OCI-LY7 (cell line): ENCODE data around the gene GALNT7. TPM values are rescaled to one million over a fixed set of nuclear protein-coding genes. Genes with fewer than 3 reads are reported as not detected.
A peak's percentile ranks its signal among the peaks of the same experiment; 100 is the strongest.

Experiments
- BruUV-seq: library from RNA; stranded (reverse); fragments of 400-500 nt; replicated peaks from 2 replicates; lab custom pipeline; 2021; lab: Mats Ljungman, UMichigan
- CTCF ChIA-PET: fragments of 300-600 bp; sonication (Branson Sonifier 250); formaldehyde crosslinking; loops from one replicate; lab custom pipeline; 2022; ENCODE audit warnings: antibody characterized with exemption; ENCODE audit not compliant: unreplicated experiment; lab: Charles Lee
- POLR2A ChIA-PET: fragments of 300-600 bp; sonication (Branson Sonifier 250); formaldehyde crosslinking; loops from one replicate; lab custom pipeline; 2022; ENCODE audit warnings: antibody characterized with exemption; lab: Charles Lee
- DNase-seq: peaks from one replicate; pipeline ENCODE4 v3.0.0-alpha.2; 2015; ENCODE audit warnings: low spot score
- H2AFZ ChIP-seq: fragments of 200-600 bp; sonication (generic), shearing (Covaris generic); 2 replicates; pipeline ENCODE4 v1.6.1; 2014; ENCODE audit warnings: mild to moderate bottlenecking, antibody characterized with exemption, low read length, moderate library complexity
- H3K27ac ChIP-seq: fragments of 200-600 bp; sonication (generic); 2 replicates; pipeline ENCODE4 v1.5.1; 2014; ENCODE audit warnings: mixed run types, low read depth, mild to moderate bottlenecking, moderate library complexity, low read length, inconsistent platforms; ENCODE audit not compliant: poor library complexity, severe bottlenecking
- H3K36me3 ChIP-seq: fragments of 200-600 bp; sonication (generic); 2 replicates; pipeline ENCODE4 v1.6.1; 2014; ENCODE audit warnings: mild to moderate bottlenecking, antibody characterized with exemption, low read length, moderate library complexity, mixed read lengths; ENCODE audit not compliant: insufficient read depth
- H3K4me1 ChIP-seq: fragments of 200-600 bp; sonication (generic); 2 replicates; pipeline ENCODE4 v1.5.1; 2014; ENCODE audit warnings: mild to moderate bottlenecking, low read length; ENCODE audit not compliant: insufficient read depth, poor library complexity, severe bottlenecking
- H3K4me2 ChIP-seq: fragments of 200-600 bp; sonication (generic); 2 replicates; pipeline ENCODE4 v1.6.1; 2014; ENCODE audit warnings: mild to moderate bottlenecking, low read length
- H3K4me3 ChIP-seq: fragments of 200-600 bp; sonication (generic); 2 replicates; pipeline ENCODE4 v1.5.1; 2014; ENCODE audit warnings: mild to moderate bottlenecking, low read depth, low read length; ENCODE audit not compliant: poor library complexity, severe bottlenecking
- H3K79me2 ChIP-seq: fragments of 200-600 bp; sonication (generic); 2 replicates; pipeline ENCODE4 v1.6.1; 2016; ENCODE audit warnings: low read depth, mild to moderate bottlenecking, low read length, moderate library complexity, mixed read lengths; ENCODE audit not compliant: insufficient read depth
- H3K9me2 ChIP-seq: fragments of 200-600 bp; sonication (generic); 2 replicates; pipeline ENCODE4 v1.6.1; 2016; ENCODE audit warnings: mild to moderate bottlenecking, low read length, mixed read lengths; ENCODE audit not compliant: insufficient read depth
- H3K9me3 ChIP-seq: fragments of 200-600 bp; sonication (generic); 2 replicates; pipeline ENCODE4 v1.6.1; 2014; ENCODE audit warnings: mild to moderate bottlenecking, mixed run types, low read length, mixed read lengths
- H4K20me1 ChIP-seq: fragments of 200-600 bp; sonication (generic); 2 replicates; pipeline ENCODE4 v1.6.1; 2014; ENCODE audit warnings: mild to moderate bottlenecking, antibody characterized with exemption, low read length, moderate library complexity, mixed read lengths; ENCODE audit not compliant: insufficient read depth
- CTCF ChIP-seq: fragments of 200-600 bp; sonication (generic); conservative IDR thresholded peaks from 2 replicates; pipeline ENCODE4 v1.5.1; 2014; ENCODE audit warnings: mild to moderate bottlenecking, antibody characterized with exemption, low read length, moderate library complexity, mixed read lengths
- EZH2phosphoT487 ChIP-seq: fragments of 200-600 bp; sonication (generic); IDR thresholded peaks from 2 replicates; pipeline ENCODE4 v1.6.1; 2018; ENCODE audit warnings: low read depth, borderline replicate concordance, mild to moderate bottlenecking, mixed run types, antibody characterized with exemption, low read length, moderate library complexity, mixed read lengths
- intact Hi-C: fragments of 100-400 bp; cut with micrococcal nuclease; formaldehyde crosslinking; loops from one replicate; pipeline ENCODE4 v1.10.0; 2022; ENCODE audit not compliant: unreplicated experiment
- total RNA-seq, 2 experiments: library from RNA; depleted of rRNA in 1 of 2; stranded (reverse); fragments of >200 nt in 1 of 2; shearing (Covaris generic) in 1 of 2; gene quantifications; 2 replicates each; pipeline ENCODE4 v1.2.3, GENCODE V29; 2014 to 2022

The GALNT7 gene
- total RNA-seq, 2 experiments from 2014 or later, result 20.3 to 34.4 TPM

- BruUV-seq, result no TSS peak
- ChIA-PET CTCF (no interaction called here), POLR2A (interaction anchor here (0.7 to 1.6 kb wide), 4 partner anchors 39 to 54 kb away, joined by 3 to 4 read pairs (median 4); no protein-coding TSS in a partner anchor)
- Histone ChIP-seq H3K9me3 (no peaks in the 10 kb centered on the region), H2AFZ (peak overlapping the region; percentile 69; the same call in 1 of the 2 replicates), H3K79me2 (no peaks in the 10 kb centered on the region), H3K4me1 (peaks cover 21% of the 10 kb centered on the region), H3K4me3 (no peak overlapping the region), H3K36me3 (no peaks in the 10 kb centered on the region), H4K20me1 (no peaks in the 10 kb centered on the region), H3K27ac (no peak overlapping the region), H3K9me2 (no peaks in the 10 kb centered on the region), H3K4me2 (peak overlapping the region; percentile 34)
- TF ChIP-seq CTCF, result no peak
- TF ChIP-seq EZH2phosphoT487, result no peak
- peak; percentile 70 for DNase-seq
- intact Hi-C loops, result no loop called here
Observed at GRCh38 chr4:173121076-173121561, 47.5 kb upstream of the GALNT7 start.

GRCh38 chr4:173124209-173124865, 44.3 kb upstream of the GALNT7 start:
- no TSS peak for BruUV-seq

More at GRCh38 chr4:173124209-173124865, 44.3 kb upstream of the GALNT7 start:
- intact Hi-C loops, result no loop called here
- no peaks in the 10 kb centered on the region for H3K9me2 ChIP-seq
- H3K79me2 ChIP-seq, result no peaks in the 10 kb centered on the region
- H4K20me1 ChIP-seq, result no peaks in the 10 kb centered on the region
- H3K27ac ChIP-seq, result no peak overlapping the region
- H3K4me3 ChIP-seq, result no peak overlapping the region
- peaks cover 21% of the 10 kb centered on the region for H3K4me1 ChIP-seq
- ChIA-PET CTCF (no interaction called here), POLR2A (no interaction called here)
- no peak for DNase-seq
- H3K9me3 ChIP-seq, result no peaks in the 10 kb centered on the region
- no peak for TF ChIP-seq CTCF
- TF ChIP-seq EZH2phosphoT487, result no peak
- H3K4me2 ChIP-seq, result no peak overlapping the region
- no peak overlapping the region for H2AFZ ChIP-seq
- H3K36me3 ChIP-seq, result no peaks in the 10 kb centered on the region
